Measurements from ENCODE around the gene TNFRSF19. TPM values are rescaled to one million over a fixed set of nuclear protein-coding genes. Genes with fewer than 3 reads are reported as not detected.

TNFRSF19 gene
- total RNA-seq, 1 experiment from 2014 or later, result 0.06 TPM

DNA sequence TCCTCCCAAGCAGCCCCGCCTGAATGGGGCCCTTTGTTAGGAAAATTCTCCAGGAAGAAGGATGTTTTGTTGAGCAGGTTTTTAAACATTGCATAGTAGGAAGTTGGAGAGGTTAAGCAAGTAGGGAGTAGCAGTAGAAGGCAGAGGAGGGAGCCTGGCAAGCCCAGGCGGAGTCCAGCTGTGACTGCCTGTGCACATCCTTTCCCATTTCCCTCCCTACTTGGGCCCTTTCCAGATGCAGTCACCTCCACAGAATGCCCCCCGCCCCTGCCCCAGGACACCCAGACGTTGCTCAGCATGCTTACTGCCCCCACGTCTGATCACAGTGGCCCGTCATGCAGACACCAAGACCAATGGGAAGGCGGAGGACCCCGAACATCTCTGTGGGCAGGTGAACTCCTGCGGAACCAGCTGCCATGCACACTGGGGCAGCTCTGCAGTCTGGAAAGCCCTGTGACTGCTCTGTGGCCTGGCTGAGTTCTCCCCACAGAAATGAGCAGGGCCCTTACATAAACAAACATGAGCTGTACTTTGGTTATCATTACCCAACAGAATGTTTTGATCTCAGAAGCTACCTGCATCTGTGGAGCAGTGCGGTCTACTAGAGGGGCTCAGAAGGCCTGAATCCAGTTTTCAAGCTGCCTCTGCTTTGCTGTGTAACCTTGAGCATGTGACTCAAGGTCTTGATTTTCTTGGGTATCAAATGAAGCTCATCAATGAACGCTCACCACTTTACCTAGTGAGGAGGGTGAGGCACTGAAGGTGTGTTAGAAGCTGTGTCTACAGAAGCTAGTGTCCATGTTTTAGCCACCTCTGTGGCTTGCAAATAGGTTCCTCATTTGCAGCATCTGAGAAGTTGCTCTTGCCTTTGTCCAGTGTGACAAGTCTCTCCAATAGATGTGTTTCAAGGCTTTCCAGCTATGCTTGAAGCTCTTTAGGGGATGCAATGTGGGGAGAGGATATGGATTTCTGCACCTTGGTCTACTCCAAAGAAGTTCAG is 84.2 kb downstream of the TNFRSF19 start:
- no peak for DNase-seq (ENCODE audit: low spot score)
- no peaks in the 10 kb centered on the region for H3K9me3 ChIP-seq (ENCODE audit: low read depth, low read length, poor library complexity, severe bottlenecking)
- H3K36me3 ChIP-seq (ENCODE audit: insufficient read depth, low read length, poor library complexity, severe bottlenecking), result no peaks in the 10 kb centered on the region
- no peaks in the 10 kb centered on the region for H3K4me1 ChIP-seq (ENCODE audit: insufficient read depth, low read length, poor library complexity, severe bottlenecking)
- H3K4me3 ChIP-seq (ENCODE audit: low read depth, low read length, poor library complexity, severe bottlenecking), result no peak overlapping the region
- intact Hi-C loops (cut with micrococcal nuclease; ENCODE audit: unreplicated experiment), result no loop called here
- H3K27ac ChIP-seq (ENCODE audit: low read depth, low read length, poor library complexity, severe bottlenecking), result no peak overlapping the region
- TF ChIP-seq EZH2 (IDR thresholded peaks at IDR 0.05; ENCODE audit: borderline replicate concordance, low read depth, low read length, poor library complexity, severe bottlenecking), result no peak
- TF ChIP-seq, protein P1, sequence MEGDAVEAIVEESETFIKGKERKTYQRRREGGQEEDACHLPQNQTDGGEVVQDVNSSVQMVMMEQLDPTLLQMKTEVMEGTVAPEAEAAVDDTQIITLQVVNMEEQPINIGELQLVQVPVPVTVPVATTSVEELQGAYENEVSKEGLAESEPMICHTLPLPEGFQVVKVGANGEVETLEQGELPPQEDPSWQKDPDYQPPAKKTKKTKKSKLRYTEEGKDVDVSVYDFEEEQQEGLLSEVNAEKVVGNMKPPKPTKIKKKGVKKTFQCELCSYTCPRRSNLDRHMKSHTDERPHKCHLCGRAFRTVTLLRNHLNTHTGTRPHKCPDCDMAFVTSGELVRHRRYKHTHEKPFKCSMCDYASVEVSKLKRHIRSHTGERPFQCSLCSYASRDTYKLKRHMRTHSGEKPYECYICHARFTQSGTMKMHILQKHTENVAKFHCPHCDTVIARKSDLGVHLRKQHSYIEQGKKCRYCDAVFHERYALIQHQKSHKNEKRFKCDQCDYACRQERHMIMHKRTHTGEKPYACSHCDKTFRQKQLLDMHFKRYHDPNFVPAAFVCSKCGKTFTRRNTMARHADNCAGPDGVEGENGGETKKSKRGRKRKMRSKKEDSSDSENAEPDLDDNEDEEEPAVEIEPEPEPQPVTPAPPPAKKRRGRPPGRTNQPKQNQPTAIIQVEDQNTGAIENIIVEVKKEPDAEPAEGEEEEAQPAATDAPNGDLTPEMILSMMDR (conservative IDR thresholded peaks at IDR 0.05; ENCODE audit: low read depth, low read length), result no peak
- no TSS peak for BruUV-seq (replicated peaks)
- POLR2A ChIA-PET (ENCODE audit: low non-redundant PET), result no interaction called here
- CTCF ChIA-PET, result interaction anchor here (0.5 kb wide), 1 partner anchor 1092 kb away, joined by 3 read pairs; no protein-coding TSS in a partner anchor
- H3K27me3 ChIP-seq (replicated peaks; ENCODE audit: insufficient read depth, low read depth, low read length, poor library complexity), result peaks cover 6% of the 10 kb centered on the region

DNA sequence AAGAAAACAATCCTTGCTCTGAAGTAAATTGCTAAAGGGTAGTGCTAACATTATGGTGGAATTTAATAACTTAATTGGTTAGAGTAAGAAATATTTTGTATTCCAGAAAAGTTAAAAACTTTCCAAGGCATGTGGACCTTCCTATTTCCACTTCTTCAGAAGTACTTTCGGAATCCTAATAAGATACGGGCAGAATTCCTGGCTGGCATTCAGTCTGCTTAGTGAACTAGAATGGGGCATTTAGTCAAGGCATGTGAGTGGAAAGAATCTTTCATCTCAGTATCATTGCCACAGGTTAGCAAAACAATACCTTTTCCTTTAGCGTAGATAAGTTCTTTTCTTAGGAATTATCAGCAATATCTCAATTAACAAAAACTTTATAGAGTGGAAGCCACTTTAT is 85.1 kb downstream of the TNFRSF19 start:
- no peak for DNase-seq (ENCODE audit: low spot score)
- intact Hi-C loops (cut with micrococcal nuclease; ENCODE audit: unreplicated experiment), result no loop called here
- no TSS peak for BruUV-seq (replicated peaks)
- ChIA-PET CTCF (no interaction called here), POLR2A (ENCODE audit: low non-redundant PET) (no interaction called here)
- TF ChIP-seq, protein P1 (conservative IDR thresholded peaks at IDR 0.05; ENCODE audit: low read depth, low read length), result no peak
- no peak for TF ChIP-seq EZH2 (IDR thresholded peaks at IDR 0.05; ENCODE audit: borderline replicate concordance, low read depth, low read length, poor library complexity, severe bottlenecking)
- Histone ChIP-seq H3K4me3 (ENCODE audit: low read depth, low read length, poor library complexity, severe bottlenecking) (no peak overlapping the region), H3K27me3 (replicated peaks; ENCODE audit: insufficient read depth, low read depth, low read length, poor library complexity) (no peaks in the 10 kb centered on the region), H3K9me3 (ENCODE audit: low read depth, low read length, poor library complexity, severe bottlenecking) (no peaks in the 10 kb centered on the region), H3K4me1 (ENCODE audit: insufficient read depth, low read length, poor library complexity, severe bottlenecking) (no peaks in the 10 kb centered on the region), H3K36me3 (ENCODE audit: insufficient read depth, low read length, poor library complexity, severe bottlenecking) (no peaks in the 10 kb centered on the region), H3K27ac (ENCODE audit: low read depth, low read length, poor library complexity, severe bottlenecking) (no peak overlapping the region)

DNA sequence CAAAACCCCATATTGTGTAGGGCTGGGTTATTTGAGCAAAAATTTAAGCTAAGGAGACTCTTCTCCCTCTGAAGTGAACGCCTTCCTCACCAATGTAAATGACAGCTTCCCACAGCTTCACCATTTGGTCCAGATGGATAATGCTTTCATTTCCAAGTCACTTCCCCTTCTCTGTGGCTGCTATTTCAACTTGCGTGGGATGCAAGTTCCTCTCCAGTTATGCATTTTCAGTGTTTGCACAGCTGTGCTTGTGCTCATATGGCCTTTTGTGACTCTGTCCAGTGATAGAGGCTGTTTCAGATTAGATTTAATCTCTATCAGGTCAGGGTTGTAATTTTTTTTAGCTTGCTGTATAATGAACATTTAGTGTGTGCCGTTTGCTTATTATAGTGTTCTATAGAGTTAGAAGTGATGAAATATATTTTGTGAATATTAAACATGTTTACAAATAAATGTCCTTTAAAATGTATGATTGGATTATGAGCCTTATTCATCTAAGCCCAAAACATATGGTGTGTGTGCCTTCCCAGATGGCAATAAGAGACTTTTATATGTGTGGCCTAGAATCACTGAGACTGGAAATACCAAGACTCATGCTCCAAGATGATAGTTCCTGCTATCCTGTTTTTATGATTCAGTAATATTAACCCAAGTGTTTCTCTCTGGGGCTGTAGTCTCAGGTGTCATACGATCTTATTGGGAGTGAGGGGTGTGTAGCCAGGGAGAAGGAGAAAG is 86.6 kb downstream of the TNFRSF19 start:
- ChIA-PET CTCF (no interaction called here), POLR2A (ENCODE audit: low non-redundant PET) (no interaction called here)
- DNase-seq (ENCODE audit: low spot score), result no peak
- no peaks in the 10 kb centered on the region for H3K9me3 ChIP-seq (ENCODE audit: low read depth, low read length, poor library complexity, severe bottlenecking)
- no peak overlapping the region for H3K4me3 ChIP-seq (ENCODE audit: low read depth, low read length, poor library complexity, severe bottlenecking)
- H3K27ac ChIP-seq (ENCODE audit: low read depth, low read length, poor library complexity, severe bottlenecking), result no peak overlapping the region
- H3K36me3 ChIP-seq (ENCODE audit: insufficient read depth, low read length, poor library complexity, severe bottlenecking), result no peaks in the 10 kb centered on the region
- TF ChIP-seq EZH2 (IDR thresholded peaks at IDR 0.05; ENCODE audit: borderline replicate concordance, low read depth, low read length, poor library complexity, severe bottlenecking), result no peak
- TF ChIP-seq, protein P1 (conservative IDR thresholded peaks at IDR 0.05; ENCODE audit: low read depth, low read length), result no peak
- H3K4me1 ChIP-seq (ENCODE audit: insufficient read depth, low read length, poor library complexity, severe bottlenecking), result no peaks in the 10 kb centered on the region
- BruUV-seq (replicated peaks), result no TSS peak
- H3K27me3 ChIP-seq (replicated peaks; ENCODE audit: insufficient read depth, low read depth, low read length, poor library complexity), result no peaks in the 10 kb centered on the region
- intact Hi-C loops (cut with micrococcal nuclease; ENCODE audit: unreplicated experiment), result no loop called here
